ENCODE results near the gene LIF. TPM values are rescaled to one million over a fixed set of nuclear protein-coding genes. Genes with fewer than 3 reads are reported as not detected.

LIF gene
- total RNA-seq, 1 experiment from 2014 or later: 75.4 TPM

DNA sequence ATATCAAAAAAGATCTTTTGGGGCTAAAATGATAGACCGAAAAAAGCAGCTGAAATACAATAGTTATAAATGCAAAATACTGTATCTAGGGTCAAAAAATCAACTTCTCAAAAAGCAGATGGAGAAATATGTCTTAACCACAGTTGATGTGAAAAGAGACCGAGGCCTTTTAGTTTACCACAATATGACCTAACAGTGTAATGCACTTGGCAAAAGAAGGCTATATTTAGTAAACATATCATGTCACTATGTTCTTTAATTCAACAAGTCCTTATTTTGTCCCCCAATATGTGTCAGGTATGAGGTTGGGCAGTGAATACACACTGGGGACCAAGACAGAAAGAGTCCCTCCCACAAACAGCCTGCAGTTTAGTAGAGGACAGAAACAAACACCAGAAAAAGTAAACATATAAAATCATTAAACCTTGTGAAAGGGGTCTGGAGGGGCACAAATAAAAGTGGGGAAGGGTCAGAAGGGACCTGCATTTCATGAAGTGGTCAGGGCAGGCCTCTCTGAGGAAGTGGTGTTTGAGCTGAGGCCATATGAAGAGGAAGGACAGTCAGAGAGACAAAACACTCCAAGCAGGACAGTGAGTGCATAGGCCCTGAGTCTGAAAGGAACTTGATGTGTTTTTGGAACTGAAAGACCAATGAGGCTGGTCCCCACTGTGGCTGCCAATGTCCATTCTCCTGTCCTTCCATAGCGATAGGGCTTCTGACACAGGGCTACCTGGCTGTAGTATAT lies 53.4 kb downstream of the LIF start:
- Histone ChIP-seq H3K4me3 (replicated peaks in 1 of 2; ENCODE audit: low read depth in 1 of 2, low read length in 2 of 2) (no peak overlapping the region), H3K27ac (ENCODE audit: low read depth, low read length) (no peak overlapping the region), H3K27me3 (ENCODE audit: insufficient read depth, low read length) (no peaks in the 10 kb centered on the region), H3K9ac (ENCODE audit: low read length) (no peak overlapping the region), H3K79me2 (ENCODE audit: insufficient read depth, low read length) (no peaks in the 10 kb centered on the region), H3K4me1 (ENCODE audit: control insufficient read depth in 1 of 2, insufficient read depth in 2 of 2, low read length in 2 of 2) (peaks cover 25 to 47% of the 10 kb centered on the region in 2 experiments), H3K9me3 (ENCODE audit: control insufficient read depth in 1 of 2, insufficient read depth in 1 of 2, low read depth in 1 of 2, low read length in 2 of 2) (no peaks in the 10 kb centered on the region), H2AFZ (ENCODE audit: low read depth, low read length, poor library complexity, severe bottlenecking) (no peak overlapping the region), H3K9me2 (ENCODE audit: insufficient read depth) (no peaks in the 10 kb centered on the region), H3K4me2 (ENCODE audit: low read length) (no peak overlapping the region), H3K36me3 (ENCODE audit: control insufficient read depth in 1 of 2, insufficient read depth in 2 of 2, low read length in 2 of 2) (no peaks in the 10 kb centered on the region), H4K20me1 (ENCODE audit: insufficient read depth) (no peaks in the 10 kb centered on the region)
- ATAC-seq (no peak), DNase-seq (ENCODE audit: low read depth, low spot score) (no peak)
- RAD21 ChIA-PET (ENCODE audit: low non-redundant PET in 1 of 2, low total read pairs in 2 of 2, uncharacterized antibody in 2 of 2, unreplicated experiment in 2 of 2): no interaction called here
- no TSS peak for BruUV-seq (replicated peaks)
- intact Hi-C loops (cut with micrococcal nuclease): no loop called here
- no peak for TF ChIP-seq EZH2 (IDR thresholded peaks at IDR 0.05)
- TF ChIP-seq, protein P1, sequence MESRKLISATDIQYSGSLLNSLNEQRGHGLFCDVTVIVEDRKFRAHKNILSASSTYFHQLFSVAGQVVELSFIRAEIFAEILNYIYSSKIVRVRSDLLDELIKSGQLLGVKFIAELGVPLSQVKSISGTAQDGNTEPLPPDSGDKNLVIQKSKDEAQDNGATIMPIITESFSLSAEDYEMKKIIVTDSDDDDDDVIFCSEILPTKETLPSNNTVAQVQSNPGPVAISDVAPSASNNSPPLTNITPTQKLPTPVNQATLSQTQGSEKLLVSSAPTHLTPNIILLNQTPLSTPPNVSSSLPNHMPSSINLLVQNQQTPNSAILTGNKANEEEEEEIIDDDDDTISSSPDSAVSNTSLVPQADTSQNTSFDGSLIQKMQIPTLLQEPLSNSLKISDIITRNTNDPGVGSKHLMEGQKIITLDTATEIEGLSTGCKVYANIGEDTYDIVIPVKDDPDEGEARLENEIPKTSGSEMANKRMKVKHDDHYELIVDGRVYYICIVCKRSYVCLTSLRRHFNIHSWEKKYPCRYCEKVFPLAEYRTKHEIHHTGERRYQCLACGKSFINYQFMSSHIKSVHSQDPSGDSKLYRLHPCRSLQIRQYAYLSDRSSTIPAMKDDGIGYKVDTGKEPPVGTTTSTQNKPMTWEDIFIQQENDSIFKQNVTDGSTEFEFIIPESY (IDR thresholded peaks at IDR 0.05; ENCODE audit: extremely low read depth, insufficient replicate concordance, low read length): no peak
- TF ChIP-seq, protein P2, sequence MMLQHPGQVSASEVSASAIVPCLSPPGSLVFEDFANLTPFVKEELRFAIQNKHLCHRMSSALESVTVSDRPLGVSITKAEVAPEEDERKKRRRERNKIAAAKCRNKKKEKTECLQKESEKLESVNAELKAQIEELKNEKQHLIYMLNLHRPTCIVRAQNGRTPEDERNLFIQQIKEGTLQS (IDR thresholded peaks at IDR 0.05): no peak
- no peak for TF ChIP-seq EZH2phosphoT487 (IDR thresholded peaks at IDR 0.05; ENCODE audit: borderline replicate concordance)
- TF ChIP-seq POLR2A (IDR thresholded peaks at IDR 0.05; ENCODE audit: borderline replicate concordance, extremely low read depth, insufficient read depth, insufficient read length): no peak
- TF ChIP-seq SIN3A (IDR thresholded peaks at IDR 0.05; ENCODE audit: low read depth): no peak
- no peak for TF ChIP-seq CEBPB (IDR thresholded peaks at IDR 0.05; ENCODE audit: low read depth)
- TF ChIP-seq JUND (IDR thresholded peaks at IDR 0.05): no peak
- no peak for TF ChIP-seq TCF7L2 (IDR thresholded peaks at IDR 0.05; ENCODE audit: borderline replicate concordance, extremely low read depth, insufficient read depth, insufficient read length)
- TF ChIP-seq, protein P3, sequence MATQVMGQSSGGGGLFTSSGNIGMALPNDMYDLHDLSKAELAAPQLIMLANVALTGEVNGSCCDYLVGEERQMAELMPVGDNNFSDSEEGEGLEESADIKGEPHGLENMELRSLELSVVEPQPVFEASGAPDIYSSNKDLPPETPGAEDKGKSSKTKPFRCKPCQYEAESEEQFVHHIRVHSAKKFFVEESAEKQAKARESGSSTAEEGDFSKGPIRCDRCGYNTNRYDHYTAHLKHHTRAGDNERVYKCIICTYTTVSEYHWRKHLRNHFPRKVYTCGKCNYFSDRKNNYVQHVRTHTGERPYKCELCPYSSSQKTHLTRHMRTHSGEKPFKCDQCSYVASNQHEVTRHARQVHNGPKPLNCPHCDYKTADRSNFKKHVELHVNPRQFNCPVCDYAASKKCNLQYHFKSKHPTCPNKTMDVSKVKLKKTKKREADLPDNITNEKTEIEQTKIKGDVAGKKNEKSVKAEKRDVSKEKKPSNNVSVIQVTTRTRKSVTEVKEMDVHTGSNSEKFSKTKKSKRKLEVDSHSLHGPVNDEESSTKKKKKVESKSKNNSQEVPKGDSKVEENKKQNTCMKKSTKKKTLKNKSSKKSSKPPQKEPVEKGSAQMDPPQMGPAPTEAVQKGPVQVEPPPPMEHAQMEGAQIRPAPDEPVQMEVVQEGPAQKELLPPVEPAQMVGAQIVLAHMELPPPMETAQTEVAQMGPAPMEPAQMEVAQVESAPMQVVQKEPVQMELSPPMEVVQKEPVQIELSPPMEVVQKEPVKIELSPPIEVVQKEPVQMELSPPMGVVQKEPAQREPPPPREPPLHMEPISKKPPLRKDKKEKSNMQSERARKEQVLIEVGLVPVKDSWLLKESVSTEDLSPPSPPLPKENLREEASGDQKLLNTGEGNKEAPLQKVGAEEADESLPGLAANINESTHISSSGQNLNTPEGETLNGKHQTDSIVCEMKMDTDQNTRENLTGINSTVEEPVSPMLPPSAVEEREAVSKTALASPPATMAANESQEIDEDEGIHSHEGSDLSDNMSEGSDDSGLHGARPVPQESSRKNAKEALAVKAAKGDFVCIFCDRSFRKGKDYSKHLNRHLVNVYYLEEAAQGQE (IDR thresholded peaks at IDR 0.05; ENCODE audit: low read depth): no peak
- TF ChIP-seq, protein P4, sequence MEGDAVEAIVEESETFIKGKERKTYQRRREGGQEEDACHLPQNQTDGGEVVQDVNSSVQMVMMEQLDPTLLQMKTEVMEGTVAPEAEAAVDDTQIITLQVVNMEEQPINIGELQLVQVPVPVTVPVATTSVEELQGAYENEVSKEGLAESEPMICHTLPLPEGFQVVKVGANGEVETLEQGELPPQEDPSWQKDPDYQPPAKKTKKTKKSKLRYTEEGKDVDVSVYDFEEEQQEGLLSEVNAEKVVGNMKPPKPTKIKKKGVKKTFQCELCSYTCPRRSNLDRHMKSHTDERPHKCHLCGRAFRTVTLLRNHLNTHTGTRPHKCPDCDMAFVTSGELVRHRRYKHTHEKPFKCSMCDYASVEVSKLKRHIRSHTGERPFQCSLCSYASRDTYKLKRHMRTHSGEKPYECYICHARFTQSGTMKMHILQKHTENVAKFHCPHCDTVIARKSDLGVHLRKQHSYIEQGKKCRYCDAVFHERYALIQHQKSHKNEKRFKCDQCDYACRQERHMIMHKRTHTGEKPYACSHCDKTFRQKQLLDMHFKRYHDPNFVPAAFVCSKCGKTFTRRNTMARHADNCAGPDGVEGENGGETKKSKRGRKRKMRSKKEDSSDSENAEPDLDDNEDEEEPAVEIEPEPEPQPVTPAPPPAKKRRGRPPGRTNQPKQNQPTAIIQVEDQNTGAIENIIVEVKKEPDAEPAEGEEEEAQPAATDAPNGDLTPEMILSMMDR (IDR thresholded peaks at IDR 0.05 in 2 of 3, conservative IDR thresholded peaks at IDR 0.05 in 1 of 3; ENCODE audit: borderline replicate concordance in 1 of 3, insufficient read depth in 1 of 3, low read depth in 2 of 3, low read length in 2 of 3): no peak
- TF ChIP-seq CBX3 (IDR thresholded peaks at IDR 0.05; ENCODE audit: low read depth): no peak
- no peak for TF ChIP-seq RAD21 (IDR thresholded peaks at IDR 0.05; ENCODE audit: low read depth)
- no peak for TF ChIP-seq SRF (IDR thresholded peaks at IDR 0.05; ENCODE audit: low read depth)
- POLR2A ChIA-PET: no interaction called here
- CTCF ChIA-PET: no interaction called here
